Suprapubic skin (tissue), 4 donors: ENCODE results near the gene MOB3B. TPM values are rescaled to one million over a fixed set of nuclear protein-coding genes. Genes with fewer than 3 reads are reported as not detected.

Experiments
- DNase-seq, 2 donors: peaks; one replicate each; pipeline ENCODE4 v3.0.0-alpha.2; 2019; ENCODE audit warnings: low spot score in 2 of 2
- H3K27ac ChIP-seq: fragments of 200-600 bp; sonication (generic); one replicate; pipeline ENCODE4 v1.5.1; 2019
- H3K27me3 ChIP-seq: fragments of 200-600 bp; sonication (generic); one replicate; pipeline ENCODE4 v1.5.1; 2019
- H3K36me3 ChIP-seq: fragments of 200-600 bp; sonication (generic); one replicate; pipeline ENCODE4 v1.5.1; 2019
- H3K4me1 ChIP-seq: fragments of 200-600 bp; sonication (generic); one replicate; pipeline ENCODE4 v1.5.1; 2019
- H3K4me3 ChIP-seq: fragments of 200-600 bp; sonication (generic); one replicate; pipeline ENCODE4 v1.5.1; 2019; ENCODE audit warnings: mild to moderate bottlenecking
- H3K9me3 ChIP-seq: fragments of 200-600 bp; sonication (generic); one replicate; pipeline ENCODE4 v1.5.1; 2019
- CTCF ChIP-seq, 2 donors: fragments of 200-600 bp in 1 of 2; fragments of 450-650 bp in 1 of 2; sonication (generic) in 1 of 2; IDR thresholded peaks; one replicate each; pipeline ENCODE4 v1.5.1; 2016 to 2019; ENCODE audit warnings: antibody characterized with exemption in 2 of 2, mild to moderate bottlenecking in 1 of 2, moderate library complexity in 1 of 2
- EP300 ChIP-seq: sonication (generic); formaldehyde crosslinking; IDR thresholded peaks from one replicate; pipeline ENCODE4 v1.6.1; 2017; ENCODE audit warnings: antibody characterized with exemption
- POLR2A ChIP-seq, 2 donors: fragments of 450-650 bp; IDR thresholded peaks; one replicate each; pipeline ENCODE4 v1.6.1; 2017; ENCODE audit warnings: antibody characterized with exemption in 2 of 2, mild to moderate bottlenecking in 2 of 2, moderate library complexity in 2 of 2
- POLR2AphosphoS5 ChIP-seq, 3 donors: sonication (generic); formaldehyde crosslinking; IDR thresholded peaks; one replicate each; pipeline ENCODE4 v1.6.1; 2017; ENCODE audit warnings: antibody characterized with exemption in 3 of 3
- WGBS: methylation state at CpG from one replicate; pipeline ENCODE4 v1.1.5; 2018; 5-methylcytosine and 5-hydroxymethylcytosine counted together
- total RNA-seq, 4 donors: library from RNA; depleted of rRNA; stranded (reverse); fragments of >200 nt; gene quantifications; one replicate each; pipeline ENCODE4 v1.1.0, GENCODE V29; 2016

Gene MOB3B
- total RNA-seq, 4 donors from 2014 or later: 8.2 to 21.5 (median 10.9) TPM

GRCh38 chr9:27429917-27430316, 99.7 kb downstream of the MOB3B start:
- no peak overlapping the region for H3K4me3 ChIP-seq
- TF ChIP-seq POLR2A (IDR thresholded peaks at IDR 0.05) (no peak), CTCF (IDR thresholded peaks at IDR 0.05) (no peak), POLR2AphosphoS5 (IDR thresholded peaks at IDR 0.05) (no peak), EP300 (no peak)
- no peaks in the 10 kb centered on the region for H3K36me3 ChIP-seq
- no peaks in the 10 kb centered on the region for H3K27me3 ChIP-seq
- no peaks in the 10 kb centered on the region for H3K9me3 ChIP-seq
- peaks cover 72% of the 10 kb centered on the region for H3K4me1 ChIP-seq
- no peak for DNase-seq
- WGBS: 54% methylated on average over 2 of the region's 4 CpGs
- peak overlapping the region; percentile 5 for H3K27ac ChIP-seq

GRCh38 chr9:27429436-27429835, 100.2 kb downstream of the MOB3B start:
- no peak overlapping the region for H3K27ac ChIP-seq
- H3K27me3 ChIP-seq: no peaks in the 10 kb centered on the region
- H3K4me1 ChIP-seq: peaks cover 71% of the 10 kb centered on the region
- no peak for DNase-seq
- WGBS: 75% methylated on average over 2 of the region's 2 CpGs
- H3K4me3 ChIP-seq: no peak overlapping the region
- no peaks in the 10 kb centered on the region for H3K36me3 ChIP-seq
- TF ChIP-seq POLR2AphosphoS5 (IDR thresholded peaks at IDR 0.05): no peak
- no peak for TF ChIP-seq POLR2A (IDR thresholded peaks at IDR 0.05)
- no peak for TF ChIP-seq CTCF (IDR thresholded peaks at IDR 0.05)
- no peak for TF ChIP-seq EP300
- H3K9me3 ChIP-seq: no peaks in the 10 kb centered on the region

- Histone ChIP-seq H3K4me3 (no peak overlapping the region), H3K4me1 (peaks cover 71% of the 10 kb centered on the region), H3K36me3 (no peaks in the 10 kb centered on the region), H3K27ac (no peak overlapping the region), H3K9me3 (no peaks in the 10 kb centered on the region), H3K27me3 (no peaks in the 10 kb centered on the region)
- WGBS: 77% methylated on average over 1 of the region's 1 CpG
- TF ChIP-seq POLR2AphosphoS5 (IDR thresholded peaks at IDR 0.05) (no peak), EP300 (no peak), POLR2A (IDR thresholded peaks at IDR 0.05) (no peak), CTCF (IDR thresholded peaks at IDR 0.05) (no peak)
- no peak for DNase-seq
Measured at GRCh38 chr9:27428551-27428950, 101.1 kb downstream of the MOB3B start.

GRCh38 chr9:27427272-27427643, 102.4 kb downstream of the MOB3B start:
- no peaks in the 10 kb centered on the region for H3K36me3 ChIP-seq
- WGBS: 40% methylated on average over 3 of the region's 3 CpGs
- no peak for DNase-seq
- H3K27me3 ChIP-seq: no peaks in the 10 kb centered on the region
- TF ChIP-seq POLR2A (IDR thresholded peaks at IDR 0.05) (no peak), EP300 (no peak), CTCF (IDR thresholded peaks at IDR 0.05) (no peak), POLR2AphosphoS5 (IDR thresholded peaks at IDR 0.05) (no peak)
- H3K9me3 ChIP-seq: no peaks in the 10 kb centered on the region
- H3K27ac ChIP-seq: peak overlapping the region; percentile 27
- peaks cover 65% of the 10 kb centered on the region for H3K4me1 ChIP-seq
- no peak overlapping the region for H3K4me3 ChIP-seq

- H3K4me1 ChIP-seq: peaks cover 61% of the 10 kb centered on the region
- 42% methylated on average over 5 of the region's 5 CpGs for WGBS
Measured at GRCh38 chr9:27426511-27427271, 102.9 kb downstream of the MOB3B start.

More at GRCh38 chr9:27426511-27427271, 102.9 kb downstream of the MOB3B start:
- TF ChIP-seq EP300 (no peak), POLR2A (IDR thresholded peaks at IDR 0.05) (no peak), CTCF (IDR thresholded peaks at IDR 0.05) (no peak), POLR2AphosphoS5 (IDR thresholded peaks at IDR 0.05) (no peak)
- Histone ChIP-seq H3K36me3 (no peaks in the 10 kb centered on the region), H3K27me3 (no peaks in the 10 kb centered on the region), H3K27ac (peak overlapping the region; percentile 27), H3K4me3 (no peak overlapping the region), H3K9me3 (no peaks in the 10 kb centered on the region)
- DNase-seq: no peak
